ENCODE measurements around the gene TEX44.

The TEX44 gene

GRCh38 chr2:231605607-231606091 is 13.0 kb downstream of the TEX44 start:
- no peak for DNase-seq

GRCh38 chr2:231606941-231607340 is 14.3 kb downstream of the TEX44 start:
- DNase-seq, result no peak

DNA sequence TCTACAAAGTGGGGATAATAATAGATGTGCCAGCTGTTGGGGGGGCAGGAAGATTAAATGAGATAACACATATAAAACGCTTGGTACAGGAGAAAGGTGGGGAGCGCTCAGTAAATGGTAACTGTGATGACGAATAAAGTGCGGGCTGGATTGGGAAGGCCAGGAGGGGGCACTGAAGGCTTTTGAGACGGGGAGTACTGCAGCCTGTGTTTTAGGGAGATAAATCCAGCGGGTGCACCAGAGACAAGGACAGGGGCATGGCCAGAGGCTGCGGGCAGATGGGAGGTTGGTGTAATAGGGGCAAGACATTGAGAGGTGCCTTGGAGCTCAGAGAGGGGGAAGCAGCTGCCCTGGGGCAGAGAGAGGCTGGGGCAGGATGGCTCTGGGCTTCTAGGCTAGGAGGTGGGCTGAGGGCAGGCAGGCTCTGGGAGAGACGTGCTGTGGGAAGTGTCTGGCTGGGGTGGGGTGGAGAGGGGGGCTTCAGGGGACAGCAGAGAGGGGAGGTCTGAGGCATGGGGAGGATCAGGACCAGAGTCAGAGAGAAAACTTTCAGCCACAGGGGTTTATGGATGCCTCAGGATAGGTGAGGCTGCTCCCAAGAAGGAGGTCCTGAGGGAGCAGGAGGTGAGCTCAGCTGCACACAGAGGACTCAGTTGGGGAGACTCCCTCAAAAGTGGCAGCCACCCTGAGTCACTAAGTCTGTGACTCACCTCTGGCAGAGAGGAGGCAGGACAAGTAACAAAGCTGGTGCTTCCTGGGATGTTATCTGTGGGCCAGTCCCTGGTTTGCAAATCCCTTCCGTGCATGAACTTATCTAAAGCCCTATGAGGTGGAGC is 18.8 kb downstream of the TEX44 start:
- no peak for DNase-seq

DNA sequence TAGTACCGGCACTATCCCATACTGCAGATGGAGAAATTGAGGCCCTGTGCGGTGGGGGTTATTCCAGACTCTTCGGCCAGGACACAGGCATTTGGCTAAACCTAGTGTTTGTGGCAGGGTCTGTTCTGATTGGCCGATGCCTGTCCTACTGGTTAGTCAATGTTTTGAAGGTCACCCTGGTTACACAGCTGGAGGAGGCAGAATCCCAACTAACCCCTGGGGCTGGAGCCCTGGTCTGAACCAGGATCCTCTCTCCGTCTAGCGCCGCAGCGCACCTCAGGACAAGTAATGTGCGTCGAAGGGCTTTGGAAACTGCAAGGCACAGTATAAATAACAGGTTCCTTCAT is 19.4 kb downstream of the TEX44 start:
- no peak for DNase-seq

GRCh38 chr2:231612456-231613330 is 20.0 kb downstream of the TEX44 start:
- peak; percentile 89 for DNase-seq

DNA sequence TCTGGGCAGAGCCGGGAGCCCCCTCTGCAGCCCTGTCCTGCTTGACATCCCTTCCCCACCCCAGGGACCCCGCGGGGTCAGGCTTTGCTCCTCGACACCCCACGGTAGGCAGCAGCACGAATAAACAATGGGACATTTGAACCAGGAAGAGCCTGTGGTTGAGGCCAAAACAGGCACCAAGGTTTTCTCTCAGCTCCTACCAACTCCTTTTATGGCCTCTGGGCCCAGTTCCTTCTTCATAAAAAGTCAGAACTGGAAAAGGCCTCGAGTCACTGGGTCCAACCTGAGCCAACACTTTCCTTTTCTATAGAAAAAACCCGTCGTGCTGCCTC is 20.6 kb downstream of the TEX44 start:
- DNase-seq, result no peak

DNA sequence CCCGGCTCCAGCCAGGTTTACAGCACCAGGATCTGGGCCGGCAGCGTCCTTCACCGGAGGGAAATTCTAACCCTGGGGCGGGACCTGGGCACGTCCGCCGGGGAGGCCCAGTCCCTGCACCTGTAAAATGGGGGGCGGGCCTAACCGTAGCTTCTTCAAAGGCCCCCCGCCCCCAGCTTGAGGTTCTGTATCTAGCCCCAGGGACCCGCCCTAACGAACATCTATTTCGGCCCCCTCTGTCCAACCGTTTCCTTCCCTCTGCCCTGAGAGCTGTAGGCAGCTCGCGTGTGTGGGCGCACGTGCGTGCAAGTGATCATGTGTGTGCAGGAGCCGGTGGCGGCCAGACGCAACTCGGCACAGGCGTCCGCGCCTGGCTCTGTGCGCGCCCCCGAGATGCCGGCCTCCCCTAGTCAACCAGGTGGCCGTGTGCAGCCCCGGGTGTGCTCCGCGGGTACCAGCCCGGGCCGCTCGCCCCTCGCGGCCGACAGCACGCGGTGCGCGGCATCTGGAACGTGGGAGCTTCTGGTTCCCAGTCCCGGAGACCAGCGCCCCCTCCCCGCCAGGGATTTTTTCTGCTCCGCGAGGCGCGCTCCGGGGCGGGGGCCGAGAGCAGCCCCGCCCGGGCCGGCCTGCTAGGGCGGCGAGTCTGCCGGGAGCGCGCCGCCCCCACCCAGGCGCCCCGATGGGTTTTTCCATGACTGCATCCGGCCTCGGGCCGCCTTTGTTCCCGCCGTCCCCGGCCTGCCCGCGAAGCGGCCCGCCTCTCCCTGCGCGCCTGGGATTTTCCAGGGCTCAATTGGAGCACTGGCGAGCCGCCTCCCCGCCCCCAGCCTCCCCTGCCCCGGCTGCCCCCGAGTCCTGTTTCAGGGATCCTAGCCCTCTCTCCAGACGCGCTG is 21.2 kb downstream of the TEX44 start:
- DNase-seq, result peak; percentile 73

DNA sequence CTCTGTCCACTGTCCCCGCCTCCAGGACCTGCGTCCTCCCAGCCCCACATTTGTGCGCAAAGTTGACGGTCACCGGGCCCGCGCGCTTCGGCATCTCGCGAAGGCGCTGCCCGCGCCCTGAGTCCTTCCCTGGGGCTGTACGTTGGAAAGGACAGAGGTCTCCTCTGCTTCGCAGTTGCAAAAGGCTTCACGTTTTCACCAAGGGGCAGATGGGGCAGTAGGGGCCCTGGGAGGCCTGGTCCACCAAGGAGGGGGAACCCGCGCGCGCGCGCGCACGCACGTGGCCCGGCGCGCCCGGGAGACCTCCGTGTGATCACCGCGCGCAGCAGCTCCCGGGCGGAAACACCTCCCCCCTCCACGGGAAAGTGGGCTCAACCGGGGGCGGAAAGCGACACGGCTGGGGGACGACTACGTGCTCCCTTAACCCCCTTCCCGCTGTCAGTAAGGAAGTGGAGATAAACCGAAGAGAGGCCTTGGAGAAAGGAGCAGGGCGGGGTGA is 21.9 kb downstream of the TEX44 start:
- DNase-seq, result peak; percentile 22

DNA sequence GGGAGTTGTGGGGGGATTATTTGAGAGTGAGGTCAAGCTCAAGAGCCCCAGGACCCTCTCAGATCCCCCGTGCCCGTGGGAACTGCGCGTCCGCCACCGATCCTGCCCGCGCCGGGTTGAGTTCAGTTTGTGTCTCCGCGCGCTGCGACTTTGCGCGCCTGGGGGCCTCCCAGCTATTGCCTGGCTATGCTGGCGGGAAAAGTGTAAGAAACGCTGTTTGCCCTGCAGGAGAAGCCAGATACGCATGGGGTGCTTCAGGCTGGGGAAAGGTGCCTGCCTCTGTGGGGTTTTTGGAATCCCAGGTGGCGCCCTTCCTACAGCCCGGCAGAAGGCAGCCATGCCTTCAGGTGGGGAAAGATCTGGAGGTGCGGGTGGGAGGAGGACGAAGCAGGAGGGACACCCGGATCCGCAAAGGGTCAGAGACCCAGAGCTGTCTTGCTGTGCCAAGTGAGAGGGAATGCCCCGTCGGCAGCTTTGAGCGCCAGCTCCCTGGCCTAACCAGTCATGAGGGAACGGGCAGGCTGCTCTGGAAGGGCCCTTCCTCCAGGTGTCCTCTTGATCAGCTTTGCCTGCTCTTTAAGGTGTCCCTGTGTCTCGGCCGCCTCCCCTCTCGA is 22.5 kb downstream of the TEX44 start:
- DNase-seq, result no peak

- no peak for DNase-seq
Measured at GRCh38 chr2:231616296-231616695, 23.6 kb downstream of the TEX44 start.

DNA sequence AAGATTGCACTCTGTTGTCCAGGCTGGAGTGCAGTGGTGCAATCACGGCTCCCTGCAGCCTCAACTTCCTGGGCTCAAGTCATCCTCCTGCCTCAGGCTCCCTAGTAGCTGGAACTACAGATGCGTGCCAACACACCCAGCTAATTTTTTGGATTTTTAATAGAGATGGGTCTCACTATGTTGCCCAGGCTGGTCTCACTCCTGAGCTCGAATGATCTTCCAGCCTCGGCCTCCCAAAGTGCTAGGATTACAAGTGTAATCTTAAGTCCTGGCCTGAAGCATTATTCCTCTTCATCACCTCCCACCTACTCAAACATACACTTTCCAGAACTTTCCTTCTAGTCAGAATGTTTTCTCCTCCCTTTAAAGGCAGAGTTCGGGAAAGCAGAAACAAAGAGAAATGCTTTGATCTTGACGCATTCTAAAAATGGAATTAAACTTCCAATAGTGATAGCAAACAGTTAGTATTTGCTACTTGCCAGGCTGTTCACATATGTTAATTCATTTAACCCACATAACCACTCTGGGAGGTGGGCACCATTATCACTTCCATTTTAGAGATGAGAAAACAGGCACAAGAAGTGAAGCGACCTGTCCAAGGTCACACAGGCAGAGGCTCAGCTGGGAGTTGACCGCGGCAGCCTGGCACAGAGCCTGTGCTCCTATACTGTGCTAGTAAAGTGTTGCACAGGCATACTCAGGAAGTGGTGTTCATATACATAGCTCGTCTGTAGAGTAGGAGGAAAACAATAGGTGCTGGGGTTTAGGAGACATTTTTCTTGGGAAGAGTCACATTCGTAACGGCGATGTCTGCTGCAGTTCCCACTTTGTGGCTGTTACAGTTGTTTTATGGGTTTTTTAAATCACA is 24.6 kb downstream of the TEX44 start:
- DNase-seq, result no peak

- peak; percentile 27 for DNase-seq
Measured at GRCh38 chr2:231621051-231621879, 28.6 kb downstream of the TEX44 start.

DNA sequence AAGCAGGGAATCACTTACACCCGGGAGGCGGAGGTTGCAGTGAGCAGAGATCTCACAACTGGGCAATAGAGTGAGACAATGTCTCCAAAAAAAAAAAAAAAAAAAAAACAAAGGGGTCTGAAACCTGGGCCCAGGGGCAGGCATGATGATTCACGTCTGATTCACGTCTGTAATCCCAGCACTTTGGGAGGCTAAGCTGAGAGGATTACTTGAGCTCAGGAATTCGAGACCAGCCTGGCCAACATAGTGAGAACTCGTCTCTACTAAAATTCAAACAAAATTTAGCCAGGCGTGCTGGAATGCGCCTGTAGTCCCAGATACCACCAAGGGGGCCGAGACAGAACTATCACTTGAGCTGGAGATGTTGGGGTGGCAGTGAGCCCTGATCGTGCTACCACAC is 30.3 kb downstream of the TEX44 start:
- no peak for DNase-seq

- no peak for DNase-seq
Measured at GRCh38 chr2:231626449-231626848, 33.8 kb downstream of the TEX44 start.

- no peak for DNase-seq
Measured at GRCh38 chr2:231627384-231628120, 34.9 kb downstream of the TEX44 start.

GRCh38 chr2:231632559-231633142 is 40.0 kb downstream of the TEX44 start:
- no peak for DNase-seq

DNA sequence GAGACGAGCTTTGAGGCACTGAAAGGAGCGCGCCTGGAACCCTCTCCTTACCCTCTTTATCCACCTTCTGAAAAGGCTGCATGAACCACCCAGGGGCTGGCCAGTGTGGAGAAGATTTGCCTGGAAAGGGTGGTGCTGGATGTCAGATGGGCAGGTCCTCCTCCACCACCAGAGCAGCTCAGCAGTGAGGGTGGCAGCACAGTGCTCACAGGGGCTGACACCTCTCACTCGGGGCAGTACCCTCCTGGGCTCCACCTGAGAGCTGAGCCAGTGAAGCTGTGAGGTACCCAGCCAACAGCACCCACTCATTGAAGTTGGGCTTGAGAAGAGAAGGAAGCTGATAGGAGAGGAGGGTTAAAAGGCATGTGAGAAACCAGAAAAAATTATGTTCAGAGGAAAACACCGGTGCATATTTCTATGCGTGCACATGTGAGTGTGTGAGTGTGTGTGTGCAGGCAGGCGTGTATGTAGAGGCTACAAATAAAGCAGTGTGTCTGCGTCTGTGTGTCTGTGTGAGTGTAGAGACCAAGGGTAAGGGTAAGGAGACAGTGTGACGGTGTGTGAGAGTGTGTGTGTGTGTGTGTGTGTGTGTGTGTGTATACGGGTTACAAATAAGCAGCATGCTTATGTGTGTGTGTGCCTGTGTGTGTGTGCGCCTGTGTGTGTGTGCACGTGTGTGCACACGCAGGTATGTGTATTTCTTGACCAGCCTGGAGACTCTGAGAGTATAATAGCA is 40.7 kb downstream of the TEX44 start:
- DNase-seq, result no peak

- DNase-seq, result no peak
Measured at GRCh38 chr2:231634412-231634811, 41.7 kb downstream of the TEX44 start.

Measured in CD4-positive, alpha-beta T cell treated with Interleukin-21 for 1 hour (primary cell).